Measurements from ENCODE around the gene LRRK2.

DNA sequence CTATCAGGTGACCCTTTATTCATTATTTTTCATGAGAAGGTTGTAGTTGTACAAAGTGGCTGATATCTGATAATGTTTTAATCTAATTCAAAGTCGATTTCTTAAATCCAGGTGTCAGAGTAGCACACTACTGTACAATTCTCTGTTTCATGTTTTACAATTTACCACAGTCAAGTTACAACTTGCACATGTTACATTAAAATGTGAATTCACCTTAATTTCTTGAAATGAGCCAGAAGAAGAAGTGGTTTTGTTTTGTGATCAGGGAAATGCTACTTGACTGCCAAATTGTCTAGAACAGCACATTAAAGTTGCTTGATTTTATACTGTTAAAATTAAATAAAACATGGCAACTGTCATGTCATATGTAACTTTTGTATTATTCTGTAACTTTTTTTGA is 23.2 kb downstream of the LRRK2 start:
- TF ChIP-seq EZH2 (IDR thresholded peaks at IDR 0.05; ENCODE audit: low read depth, unreplicated experiment) (no peak), POLR2AphosphoS5 (IDR thresholded peaks at IDR 0.05; ENCODE audit: low read depth) (no peak), ZNF114 (CRISPR knock-in tag; IDR thresholded peaks at IDR 0.05) (no peak), JUNB (IDR thresholded peaks at IDR 0.05; ENCODE audit: unreplicated experiment) (no peak), CREB1 (CRISPR knock-in tag; IDR thresholded peaks at IDR 0.05; ENCODE audit: low read depth) (no peak), EZH2phosphoT487 (IDR thresholded peaks at IDR 0.05; ENCODE audit: unreplicated experiment) (no peak), STAT1 (IDR thresholded peaks at IDR 0.05; ENCODE audit: unreplicated experiment) (no peak), NANOG (IDR thresholded peaks at IDR 0.05; ENCODE audit: borderline replicate concordance) (no peak)
- TF ChIP-seq, protein P1, sequence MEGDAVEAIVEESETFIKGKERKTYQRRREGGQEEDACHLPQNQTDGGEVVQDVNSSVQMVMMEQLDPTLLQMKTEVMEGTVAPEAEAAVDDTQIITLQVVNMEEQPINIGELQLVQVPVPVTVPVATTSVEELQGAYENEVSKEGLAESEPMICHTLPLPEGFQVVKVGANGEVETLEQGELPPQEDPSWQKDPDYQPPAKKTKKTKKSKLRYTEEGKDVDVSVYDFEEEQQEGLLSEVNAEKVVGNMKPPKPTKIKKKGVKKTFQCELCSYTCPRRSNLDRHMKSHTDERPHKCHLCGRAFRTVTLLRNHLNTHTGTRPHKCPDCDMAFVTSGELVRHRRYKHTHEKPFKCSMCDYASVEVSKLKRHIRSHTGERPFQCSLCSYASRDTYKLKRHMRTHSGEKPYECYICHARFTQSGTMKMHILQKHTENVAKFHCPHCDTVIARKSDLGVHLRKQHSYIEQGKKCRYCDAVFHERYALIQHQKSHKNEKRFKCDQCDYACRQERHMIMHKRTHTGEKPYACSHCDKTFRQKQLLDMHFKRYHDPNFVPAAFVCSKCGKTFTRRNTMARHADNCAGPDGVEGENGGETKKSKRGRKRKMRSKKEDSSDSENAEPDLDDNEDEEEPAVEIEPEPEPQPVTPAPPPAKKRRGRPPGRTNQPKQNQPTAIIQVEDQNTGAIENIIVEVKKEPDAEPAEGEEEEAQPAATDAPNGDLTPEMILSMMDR (conservative IDR thresholded peaks at IDR 0.05; ENCODE audit: low read depth in 2 of 2): no peak
- TF ChIP-seq, protein P2, sequence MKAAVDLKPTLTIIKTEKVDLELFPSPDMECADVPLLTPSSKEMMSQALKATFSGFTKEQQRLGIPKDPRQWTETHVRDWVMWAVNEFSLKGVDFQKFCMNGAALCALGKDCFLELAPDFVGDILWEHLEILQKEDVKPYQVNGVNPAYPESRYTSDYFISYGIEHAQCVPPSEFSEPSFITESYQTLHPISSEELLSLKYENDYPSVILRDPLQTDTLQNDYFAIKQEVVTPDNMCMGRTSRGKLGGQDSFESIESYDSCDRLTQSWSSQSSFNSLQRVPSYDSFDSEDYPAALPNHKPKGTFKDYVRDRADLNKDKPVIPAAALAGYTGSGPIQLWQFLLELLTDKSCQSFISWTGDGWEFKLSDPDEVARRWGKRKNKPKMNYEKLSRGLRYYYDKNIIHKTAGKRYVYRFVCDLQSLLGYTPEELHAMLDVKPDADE (IDR thresholded peaks at IDR 0.05): no peak
- TF ChIP-seq, protein P3, sequence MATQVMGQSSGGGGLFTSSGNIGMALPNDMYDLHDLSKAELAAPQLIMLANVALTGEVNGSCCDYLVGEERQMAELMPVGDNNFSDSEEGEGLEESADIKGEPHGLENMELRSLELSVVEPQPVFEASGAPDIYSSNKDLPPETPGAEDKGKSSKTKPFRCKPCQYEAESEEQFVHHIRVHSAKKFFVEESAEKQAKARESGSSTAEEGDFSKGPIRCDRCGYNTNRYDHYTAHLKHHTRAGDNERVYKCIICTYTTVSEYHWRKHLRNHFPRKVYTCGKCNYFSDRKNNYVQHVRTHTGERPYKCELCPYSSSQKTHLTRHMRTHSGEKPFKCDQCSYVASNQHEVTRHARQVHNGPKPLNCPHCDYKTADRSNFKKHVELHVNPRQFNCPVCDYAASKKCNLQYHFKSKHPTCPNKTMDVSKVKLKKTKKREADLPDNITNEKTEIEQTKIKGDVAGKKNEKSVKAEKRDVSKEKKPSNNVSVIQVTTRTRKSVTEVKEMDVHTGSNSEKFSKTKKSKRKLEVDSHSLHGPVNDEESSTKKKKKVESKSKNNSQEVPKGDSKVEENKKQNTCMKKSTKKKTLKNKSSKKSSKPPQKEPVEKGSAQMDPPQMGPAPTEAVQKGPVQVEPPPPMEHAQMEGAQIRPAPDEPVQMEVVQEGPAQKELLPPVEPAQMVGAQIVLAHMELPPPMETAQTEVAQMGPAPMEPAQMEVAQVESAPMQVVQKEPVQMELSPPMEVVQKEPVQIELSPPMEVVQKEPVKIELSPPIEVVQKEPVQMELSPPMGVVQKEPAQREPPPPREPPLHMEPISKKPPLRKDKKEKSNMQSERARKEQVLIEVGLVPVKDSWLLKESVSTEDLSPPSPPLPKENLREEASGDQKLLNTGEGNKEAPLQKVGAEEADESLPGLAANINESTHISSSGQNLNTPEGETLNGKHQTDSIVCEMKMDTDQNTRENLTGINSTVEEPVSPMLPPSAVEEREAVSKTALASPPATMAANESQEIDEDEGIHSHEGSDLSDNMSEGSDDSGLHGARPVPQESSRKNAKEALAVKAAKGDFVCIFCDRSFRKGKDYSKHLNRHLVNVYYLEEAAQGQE (IDR thresholded peaks at IDR 0.05; ENCODE audit: unreplicated experiment): no peak
- TF ChIP-seq, protein P4, sequence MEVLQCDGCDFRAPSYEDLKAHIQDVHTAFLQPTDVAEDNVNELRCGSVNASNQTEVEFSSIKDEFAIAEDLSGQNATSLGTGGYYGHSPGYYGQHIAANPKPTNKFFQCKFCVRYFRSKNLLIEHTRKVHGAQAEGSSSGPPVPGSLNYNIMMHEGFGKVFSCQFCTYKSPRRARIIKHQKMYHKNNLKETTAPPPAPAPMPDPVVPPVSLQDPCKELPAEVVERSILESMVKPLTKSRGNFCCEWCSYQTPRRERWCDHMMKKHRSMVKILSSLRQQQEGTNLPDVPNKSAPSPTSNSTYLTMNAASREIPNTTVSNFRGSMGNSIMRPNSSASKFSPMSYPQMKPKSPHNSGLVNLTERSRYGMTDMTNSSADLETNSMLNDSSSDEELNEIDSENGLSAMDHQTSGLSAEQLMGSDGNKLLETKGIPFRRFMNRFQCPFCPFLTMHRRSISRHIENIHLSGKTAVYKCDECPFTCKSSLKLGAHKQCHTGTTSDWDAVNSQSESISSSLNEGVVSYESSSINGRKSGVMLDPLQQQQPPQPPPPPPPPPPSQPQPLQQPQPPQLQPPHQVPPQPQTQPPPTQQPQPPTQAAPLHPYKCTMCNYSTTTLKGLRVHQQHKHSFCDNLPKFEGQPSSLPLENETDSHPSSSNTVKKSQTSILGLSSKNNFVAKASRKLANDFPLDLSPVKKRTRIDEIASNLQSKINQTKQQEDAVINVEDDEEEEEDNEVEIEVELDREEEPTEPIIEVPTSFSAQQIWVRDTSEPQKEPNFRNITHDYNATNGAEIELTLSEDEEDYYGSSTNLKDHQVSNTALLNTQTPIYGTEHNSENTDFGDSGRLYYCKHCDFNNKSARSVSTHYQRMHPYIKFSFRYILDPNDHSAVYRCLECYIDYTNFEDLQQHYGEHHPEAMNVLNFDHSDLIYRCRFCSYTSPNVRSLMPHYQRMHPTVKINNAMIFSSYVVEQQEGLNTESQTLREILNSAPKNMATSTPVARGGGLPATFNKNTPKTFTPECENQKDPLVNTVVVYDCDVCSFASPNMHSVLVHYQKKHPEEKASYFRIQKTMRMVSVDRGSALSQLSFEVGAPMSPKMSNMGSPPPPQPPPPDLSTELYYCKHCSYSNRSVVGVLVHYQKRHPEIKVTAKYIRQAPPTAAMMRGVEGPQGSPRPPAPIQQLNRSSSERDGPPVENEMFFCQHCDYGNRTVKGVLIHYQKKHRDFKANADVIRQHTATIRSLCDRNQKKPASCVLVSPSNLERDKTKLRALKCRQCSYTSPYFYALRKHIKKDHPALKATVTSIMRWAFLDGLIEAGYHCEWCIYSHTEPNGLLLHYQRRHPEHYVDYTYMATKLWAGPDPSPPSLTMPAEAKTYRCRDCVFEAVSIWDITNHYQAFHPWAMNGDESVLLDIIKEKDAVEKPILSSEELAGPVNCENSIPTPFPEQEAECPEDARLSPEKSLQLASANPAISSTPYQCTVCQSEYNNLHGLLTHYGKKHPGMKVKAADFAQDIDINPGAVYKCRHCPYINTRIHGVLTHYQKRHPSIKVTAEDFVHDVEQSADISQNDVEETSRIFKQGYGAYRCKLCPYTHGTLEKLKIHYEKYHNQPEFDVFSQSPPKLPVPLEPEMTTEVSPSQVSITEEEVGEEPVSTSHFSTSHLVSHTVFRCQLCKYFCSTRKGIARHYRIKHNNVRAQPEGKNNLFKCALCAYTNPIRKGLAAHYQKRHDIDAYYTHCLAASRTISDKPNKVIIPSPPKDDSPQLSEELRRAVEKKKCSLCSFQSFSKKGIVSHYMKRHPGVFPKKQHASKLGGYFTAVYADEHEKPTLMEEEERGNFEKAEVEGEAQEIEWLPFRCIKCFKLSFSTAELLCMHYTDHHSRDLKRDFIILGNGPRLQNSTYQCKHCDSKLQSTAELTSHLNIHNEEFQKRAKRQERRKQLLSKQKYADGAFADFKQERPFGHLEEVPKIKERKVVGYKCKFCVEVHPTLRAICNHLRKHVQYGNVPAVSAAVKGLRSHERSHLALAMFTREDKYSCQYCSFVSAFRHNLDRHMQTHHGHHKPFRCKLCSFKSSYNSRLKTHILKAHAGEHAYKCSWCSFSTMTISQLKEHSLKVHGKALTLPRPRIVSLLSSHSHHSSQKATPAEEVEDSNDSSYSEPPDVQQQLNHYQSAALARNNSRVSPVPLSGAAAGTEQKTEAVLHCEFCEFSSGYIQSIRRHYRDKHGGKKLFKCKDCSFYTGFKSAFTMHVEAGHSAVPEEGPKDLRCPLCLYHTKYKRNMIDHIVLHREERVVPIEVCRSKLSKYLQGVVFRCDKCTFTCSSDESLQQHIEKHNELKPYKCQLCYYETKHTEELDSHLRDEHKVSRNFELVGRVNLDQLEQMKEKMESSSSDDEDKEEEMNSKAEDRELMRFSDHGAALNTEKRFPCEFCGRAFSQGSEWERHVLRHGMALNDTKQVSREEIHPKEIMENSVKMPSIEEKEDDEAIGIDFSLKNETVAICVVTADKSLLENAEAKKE (CRISPR knock-in tag; IDR thresholded peaks at IDR 0.05): no peak

Data from GM23338 (cell line).